HG03469 (cell line): Measurements from ENCODE around the gene MYCT1.
"Not testable (repeated sequence)": the region's sequence is repeated elsewhere in the genome, so short reads cannot be mapped to it uniquely, and the experiment has no call there.

Source experiments
- ATAC-seq: cut with Tn5 transposase; IDR thresholded peaks from one replicate; pipeline ENCODE4 v1.9.1; 2021; ENCODE audit warnings: mild to moderate bottlenecking, moderate library complexity, moderate number of reproducible peaks; ENCODE audit not compliant: unreplicated experiment

The MYCT1 gene

DNA sequence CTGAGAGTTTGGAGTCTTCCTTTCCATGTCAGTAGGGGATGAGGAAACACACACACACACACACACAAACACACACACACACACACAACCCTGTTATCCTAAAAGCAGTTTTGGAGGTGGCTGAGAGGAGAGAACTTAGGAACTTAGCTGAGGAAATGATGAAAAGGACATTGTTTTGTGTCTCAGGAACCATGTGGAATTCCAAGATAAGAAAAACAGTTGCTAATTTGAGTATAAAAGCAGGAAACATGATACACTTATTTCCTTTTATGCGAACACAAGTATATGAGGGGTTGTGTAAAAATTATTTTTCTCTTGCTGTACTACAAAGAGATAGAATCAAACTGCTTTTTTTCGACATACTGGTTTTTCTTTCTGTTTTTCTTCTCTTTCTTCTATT lies at the start of gene MYCT1:
Gene MYCT1, plus strand, starts transcription at position 264 of the 400 bp plus-strand sequence. Its CDS starts 6 bp downstream, at position 270.
- ATAC-seq = no peak

DNA sequence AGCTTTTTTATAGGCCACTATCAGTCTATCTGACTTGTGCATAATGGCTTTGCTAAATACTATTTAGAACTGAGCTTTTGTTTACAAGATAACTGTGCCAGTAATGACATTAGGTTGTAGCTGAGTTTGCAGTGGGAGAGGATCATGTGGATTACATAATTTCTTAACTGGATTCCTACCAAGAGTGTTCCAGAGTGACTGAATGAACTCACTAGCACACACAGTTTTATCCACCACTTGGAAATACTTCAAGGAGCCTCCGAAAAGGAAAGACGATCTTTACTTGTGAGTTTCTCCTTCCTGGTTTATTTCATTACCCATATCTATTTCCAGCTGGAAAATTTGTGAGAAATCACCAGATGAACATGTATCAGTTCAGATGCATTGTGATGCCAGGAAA lies 49.6 kb upstream of the MYCT1 start:
- ATAC-seq = no peak

GRCh38 chr6:152651986-152652385 lies 45.7 kb upstream of the MYCT1 start:
- no peak for ATAC-seq

GRCh38 chr6:152661776-152662175 lies 35.9 kb upstream of the MYCT1 start:
- ATAC-seq = no peak

DNA sequence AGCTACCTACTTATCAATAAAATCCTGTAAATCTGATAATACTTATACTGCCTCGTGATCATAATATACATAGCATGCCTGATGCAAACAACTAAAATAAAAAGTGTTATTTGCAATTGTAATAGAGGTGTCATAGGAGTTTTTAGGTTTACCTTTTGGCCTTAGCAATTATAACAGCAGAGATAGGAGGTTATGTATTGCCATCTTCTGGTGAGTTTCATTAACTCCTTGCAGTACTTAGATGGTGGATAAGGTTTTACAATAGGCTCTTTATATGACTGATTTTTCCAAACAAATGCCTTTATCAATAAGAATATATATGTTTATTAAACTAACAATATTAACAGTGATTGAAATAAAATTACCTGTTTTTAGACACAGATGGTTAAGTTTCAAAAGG lies 27.8 kb upstream of the MYCT1 start:
- ATAC-seq = no peak

- no peak for ATAC-seq
Measured at GRCh38 chr6:152671171-152671570, 26.5 kb upstream of the MYCT1 start.

GRCh38 chr6:152673236-152673635 lies 24.5 kb upstream of the MYCT1 start:
- ATAC-seq = no peak

GRCh38 chr6:152680151-152680550 lies 17.5 kb upstream of the MYCT1 start:
- ATAC-seq = no peak

- no peak for ATAC-seq
Measured at GRCh38 chr6:152680879-152681517, 16.7 kb upstream of the MYCT1 start.

GRCh38 chr6:152682141-152682540 lies 15.6 kb upstream of the MYCT1 start:
- ATAC-seq = no peak

GRCh38 chr6:152682935-152683334 lies 14.8 kb upstream of the MYCT1 start:
- ATAC-seq = not testable (repeated sequence)

DNA sequence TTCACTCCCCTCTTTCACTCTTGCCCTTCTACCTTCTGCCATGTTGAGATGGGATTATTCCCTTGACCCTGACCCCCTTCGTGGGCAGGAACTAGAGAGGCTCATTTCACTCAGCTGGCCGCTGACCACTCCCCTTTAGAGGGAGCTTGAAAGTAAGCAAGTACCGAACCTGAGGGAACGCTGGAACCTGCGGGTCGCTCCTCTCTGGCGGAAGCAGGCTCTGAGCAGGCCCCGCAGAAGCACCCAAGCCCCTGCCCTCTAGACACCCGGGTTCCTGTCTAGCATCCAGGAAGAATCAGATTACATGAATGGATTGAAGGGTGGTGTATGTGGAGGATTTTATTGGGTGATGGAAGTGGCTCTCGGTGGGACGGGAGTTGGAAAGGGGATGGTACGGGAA lies 11.9 kb upstream of the MYCT1 start:
- no peak for ATAC-seq

DNA sequence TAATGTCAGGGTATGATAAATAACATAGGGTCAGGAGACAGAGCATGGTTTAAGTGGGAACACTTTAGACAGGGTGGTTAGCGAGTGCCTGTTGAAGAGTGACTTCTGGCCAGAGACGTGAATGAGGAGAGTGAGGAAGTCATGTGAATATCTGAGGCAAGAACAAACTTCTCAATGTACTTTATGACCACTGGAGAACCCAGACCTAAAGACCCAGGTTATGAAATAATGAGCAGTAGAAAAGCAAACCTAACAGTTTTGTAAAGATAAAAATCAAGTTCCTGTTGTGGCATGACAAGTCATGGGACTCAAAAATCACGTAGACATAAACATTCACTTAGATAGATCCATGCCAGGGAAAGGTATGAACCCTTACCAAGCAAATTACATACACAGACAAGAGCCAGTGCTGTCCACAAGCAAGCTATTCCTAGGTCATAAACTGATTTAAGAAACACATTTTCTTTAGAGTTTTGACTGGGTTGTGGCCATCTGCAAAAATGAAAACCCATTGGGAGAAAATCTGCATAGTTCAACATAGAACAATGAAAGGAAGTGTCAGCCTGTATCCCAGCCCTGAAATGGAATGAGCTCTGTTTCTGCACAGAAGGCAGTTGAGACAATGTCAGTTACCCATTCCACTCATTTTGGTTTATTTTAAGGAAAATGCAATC lies 2.2 kb upstream of the MYCT1 start:
- ATAC-seq = no peak

DNA sequence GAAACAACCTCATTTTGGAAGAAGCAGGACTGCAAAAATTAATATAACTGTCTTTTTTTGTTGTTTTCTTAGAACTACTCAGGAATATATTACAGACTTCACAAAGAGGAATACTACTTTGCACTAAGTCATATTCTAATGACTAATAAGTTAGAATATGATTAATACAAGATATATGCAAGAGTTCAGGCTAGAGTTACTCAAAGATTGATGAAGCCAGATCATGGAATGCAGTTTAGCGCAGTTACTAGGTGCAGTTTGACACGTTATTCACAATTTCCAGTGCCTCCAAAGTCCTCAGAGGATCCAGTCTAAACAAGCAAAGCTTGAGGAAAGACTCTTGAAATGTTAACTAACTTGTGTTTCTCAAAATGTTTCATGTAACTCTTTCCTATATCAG lies 1.2 kb upstream of the MYCT1 start:
- ATAC-seq = no peak

DNA sequence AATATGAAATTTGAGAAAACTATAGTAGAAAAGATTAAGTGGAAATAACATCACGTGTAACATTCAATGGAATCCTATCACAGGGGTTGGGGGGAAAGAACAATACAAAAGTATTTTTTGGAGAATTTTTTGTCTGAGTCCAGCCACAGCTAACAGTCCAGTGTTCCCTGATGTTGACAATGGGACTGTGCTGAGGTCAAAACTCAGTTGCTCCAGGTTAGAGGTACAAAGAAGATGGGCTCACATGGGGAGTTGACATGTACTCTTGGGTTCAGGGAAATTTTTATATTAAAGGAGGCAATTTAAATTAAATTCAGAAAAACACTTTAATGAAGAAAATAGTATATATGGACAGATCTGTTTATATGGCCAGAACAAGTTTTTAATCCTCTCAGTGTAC lies 995 bp downstream of the MYCT1 start:
- ATAC-seq = no peak

- no peak for ATAC-seq
Measured at GRCh38 chr6:152700427-152700826, 2.7 kb downstream of the MYCT1 start.

- ATAC-seq = no peak
Measured at GRCh38 chr6:152701081-152701862, 3.6 kb downstream of the MYCT1 start.

- no peak for ATAC-seq
Measured at GRCh38 chr6:152701863-152702401, 4.2 kb downstream of the MYCT1 start.

DNA sequence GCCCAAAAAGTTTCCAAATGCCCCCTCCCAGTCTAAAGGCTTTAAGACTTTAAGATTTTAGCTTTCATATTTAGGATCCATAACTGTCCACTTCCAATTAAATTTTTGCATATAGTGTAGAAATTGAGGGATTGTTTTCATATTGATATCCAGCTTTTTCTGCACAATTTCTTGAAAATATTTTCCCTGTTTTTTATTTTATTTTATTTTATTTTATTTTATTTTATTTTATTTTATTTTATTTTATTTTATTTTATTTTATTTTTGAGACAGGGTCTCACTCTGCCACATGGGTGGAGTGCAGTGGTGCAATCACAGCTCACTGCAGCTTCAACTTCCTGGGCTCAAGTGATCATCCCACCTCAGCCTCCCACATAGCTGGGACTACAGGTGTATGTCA lies 6.1 kb downstream of the MYCT1 start:
- not testable (repeated sequence) for ATAC-seq

DNA sequence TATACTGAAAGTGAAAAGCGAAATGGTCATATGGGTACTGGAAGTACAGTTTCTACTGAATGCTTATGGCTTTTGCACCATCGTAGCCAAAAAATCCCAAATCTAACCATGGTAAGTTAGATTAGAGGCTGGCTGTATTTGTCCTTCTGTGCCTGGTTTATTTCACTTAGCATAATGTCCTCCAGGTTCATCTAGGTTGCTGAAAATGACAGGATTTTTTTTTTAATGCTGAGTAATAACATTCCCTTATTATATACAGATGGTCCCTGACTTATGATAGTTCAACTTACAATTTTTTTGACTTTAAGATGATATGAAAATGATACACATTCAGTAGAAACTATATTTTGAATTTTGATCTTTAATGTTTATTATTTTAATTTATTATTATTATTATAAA lies 7.6 kb downstream of the MYCT1 start:
- no peak for ATAC-seq

GRCh38 chr6:152716322-152716721 lies 18.6 kb downstream of the MYCT1 start:
- no peak for ATAC-seq

DNA sequence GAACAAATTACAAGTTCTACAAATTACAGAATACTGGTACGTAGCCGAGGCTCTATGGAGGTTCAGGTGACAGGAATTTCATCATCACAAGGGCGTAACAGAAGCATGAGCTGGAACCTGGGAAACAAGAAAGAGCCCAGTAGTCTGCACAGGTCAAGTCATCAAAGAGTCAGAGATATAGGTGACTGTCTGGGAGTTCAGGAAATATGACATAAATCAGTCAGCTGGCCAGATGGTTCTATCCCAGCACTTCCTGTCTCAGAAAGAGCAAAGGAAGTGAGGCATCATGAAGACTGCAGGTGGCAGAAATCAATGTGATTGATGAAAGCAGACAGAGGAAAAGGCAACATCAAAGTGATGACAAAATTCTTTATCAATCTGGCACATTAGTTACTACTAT lies 23.3 kb downstream of the MYCT1 start:
- no peak for ATAC-seq
